MM.1S (cell line): Measurements from ENCODE around the gene ST3GAL3.

Source experiments
- CTCF ChIP-seq: fragments of 300-600 bp; sonication (generic); IDR thresholded peaks from 2 replicates; pipeline ENCODE4 v1.5.1; 2016; ENCODE audit warnings: antibody characterized with exemption, low read length, mixed read lengths
- EZH2 ChIP-seq: fragments of 300-600 bp; sonication (generic); optimal IDR thresholded peaks from 2 replicates; pipeline ENCODE3; 2017; ENCODE audit warnings: low read depth, mild to moderate bottlenecking, antibody characterized with exemption, low read length, mixed read lengths

- no peak for TF ChIP-seq EZH2
- no peak for TF ChIP-seq CTCF
These were observed 93.9 kb downstream of the ST3GAL3 start for GRCh38 chr1:43801203-43801602.
